Thymus (tissue), 11 donors: ENCODE results near the gene SLC41A1. TPM values are rescaled to one million over a fixed set of nuclear protein-coding genes. Genes with fewer than 3 reads are reported as not detected.
A peak's percentile ranks its signal among the peaks of the same experiment; 100 is the strongest.

ENCODE experiments used
- DNase-seq, 9 donors: peaks; one replicate each; pipeline ENCODE4 v3.0.0-alpha.2; 2013; ENCODE audit warnings: low spot score in 9 of 9, low read depth in 6 of 9, missing footprints in 1 of 9
- H3K27ac ChIP-seq, 2 donors: one replicate each; pipeline ENCODE4 v1.5.1; 2013; ENCODE audit warnings: control low read depth in 1 of 2, low read depth in 1 of 2, low read length in 1 of 2, mild to moderate bottlenecking in 1 of 2, moderate library complexity in 1 of 2
- H3K27me3 ChIP-seq, 2 donors: one replicate each; pipeline ENCODE4 v1.5.1; 2013; ENCODE audit warnings: low read length in 1 of 2; ENCODE audit not compliant: control insufficient read depth in 2 of 2, insufficient read depth in 1 of 2
- H3K36me3 ChIP-seq, 2 donors: one replicate each; pipeline ENCODE4 v1.5.1; 2013; ENCODE audit warnings: low read length in 1 of 2, mild to moderate bottlenecking in 1 of 2, moderate library complexity in 1 of 2; ENCODE audit not compliant: control insufficient read depth in 2 of 2, insufficient read depth in 2 of 2
- H3K4me1 ChIP-seq, 2 donors: one replicate each; pipeline ENCODE4 v1.5.1; 2013; ENCODE audit warnings: low read length in 2 of 2; ENCODE audit not compliant: control insufficient read depth in 2 of 2, insufficient read depth in 2 of 2
- H3K4me3 ChIP-seq, 2 donors: one replicate each; pipeline ENCODE4 v1.5.1; 2013; ENCODE audit warnings: low read length in 2 of 2, control low read depth in 1 of 2, mild to moderate bottlenecking in 1 of 2
- H3K9me3 ChIP-seq, 2 donors: one replicate each; pipeline ENCODE4 v1.5.1; 2013; ENCODE audit warnings: low read length in 1 of 2, mild to moderate bottlenecking in 1 of 2; ENCODE audit not compliant: control insufficient read depth in 2 of 2, insufficient read depth in 1 of 2
- WGBS: extraction: QIAGEN DNeasy Blood & Tissue Kit; methylation state at CpG from one replicate; pipeline ENCODE4 v1.1.7; 2013; 5-methylcytosine and 5-hydroxymethylcytosine counted together
- polyA plus RNA-seq: library from polyadenylated mRNA; stranded (reverse); fragments of 200-250 nt; gene quantifications from one replicate; pipeline ENCODE4 v1.2.3, GENCODE V29; 2013
- total RNA-seq: library from RNA; stranded (reverse); fragments of 120-200 nt; gene quantifications from one replicate; pipeline ENCODE4 v1.2.4, GENCODE V29; 2013
- donor health status: healthy.

Gene SLC41A1
- total and polyA plus RNA-seq, 2 donors, result 3.7 to 7.8 TPM

DNA sequence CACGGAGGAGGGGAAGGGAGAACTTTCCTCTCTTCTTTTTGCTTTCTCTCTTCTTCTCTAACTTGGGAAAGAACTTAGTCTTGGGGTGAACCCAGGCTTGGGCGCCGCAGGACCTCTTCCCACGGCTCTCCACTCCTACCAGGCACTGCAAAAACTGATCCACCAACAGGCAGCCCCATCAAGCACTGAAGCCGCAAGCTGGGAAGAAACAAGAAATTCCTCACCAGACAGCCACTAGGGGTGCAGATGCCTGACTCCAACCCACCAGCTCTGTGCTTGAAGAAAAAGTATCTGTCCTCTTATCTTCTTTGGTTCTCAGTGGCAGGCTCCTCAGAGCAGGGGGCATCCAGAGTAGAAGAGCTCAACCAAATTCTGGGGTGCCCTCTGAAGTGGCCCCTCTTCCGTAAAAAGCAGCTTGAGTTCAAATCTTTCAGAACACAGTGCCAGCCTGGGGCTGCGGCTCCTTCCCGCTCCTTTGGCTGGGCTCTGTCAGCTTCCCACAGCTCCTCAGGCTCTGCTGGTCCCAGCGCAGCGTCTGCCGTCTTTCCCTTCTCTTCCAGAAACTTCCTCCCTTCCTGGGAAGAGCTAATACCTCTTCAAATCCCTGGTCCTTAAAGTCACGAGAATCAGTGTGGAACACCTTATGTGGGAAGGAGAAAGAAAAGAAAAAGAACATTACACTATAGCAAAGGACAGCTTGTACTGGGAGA, 2.4 kb downstream of the SLC41A1 start:
- H3K4me1 ChIP-seq, result peaks cover 3 to 26% of the 10 kb centered on the region in 2 donors
- H3K4me3 ChIP-seq, result no peak overlapping the region
- no peak for DNase-seq

DNA sequence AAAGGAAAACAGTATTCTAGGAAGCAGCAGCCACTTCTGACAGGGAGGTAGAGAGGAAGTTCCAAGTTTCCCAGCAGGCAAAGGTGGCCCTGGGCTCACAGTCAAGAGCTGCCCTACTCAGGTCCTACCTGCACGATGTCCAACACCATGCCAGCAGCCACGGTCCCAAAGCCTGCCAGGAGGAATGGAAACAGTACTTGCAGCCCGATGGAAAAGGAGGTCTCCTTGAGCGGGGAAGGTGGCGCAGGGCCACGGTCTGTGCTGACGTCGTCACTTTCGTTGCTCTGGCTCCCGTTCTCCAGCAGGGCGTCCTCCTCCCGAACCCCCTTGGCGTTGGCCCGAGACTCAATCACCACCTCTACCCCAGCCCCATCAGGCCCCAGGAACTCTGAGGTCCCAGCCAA, 3.1 kb downstream of the SLC41A1 start:
- Histone ChIP-seq H3K4me1 (peaks cover 8 to 31% of the 10 kb centered on the region in 2 donors), H3K27ac (no peak overlapping the region), H3K4me3 (no peak overlapping the region)

More for the DNA sequence above, 2.4 kb downstream of the SLC41A1 start:
- WGBS, result 99% methylated on average over 12 of the region's 12 CpGs
- no peak overlapping the region for H3K27ac ChIP-seq
- H3K9me3 ChIP-seq, result peaks cover 0 to 7% of the 10 kb centered on the region in 2 donors
- H3K36me3 ChIP-seq, result peaks cover 0 to 8% of the 10 kb centered on the region in 2 donors
- peaks cover 6 to 26% of the 10 kb centered on the region in 2 donors for H3K27me3 ChIP-seq

DNA sequence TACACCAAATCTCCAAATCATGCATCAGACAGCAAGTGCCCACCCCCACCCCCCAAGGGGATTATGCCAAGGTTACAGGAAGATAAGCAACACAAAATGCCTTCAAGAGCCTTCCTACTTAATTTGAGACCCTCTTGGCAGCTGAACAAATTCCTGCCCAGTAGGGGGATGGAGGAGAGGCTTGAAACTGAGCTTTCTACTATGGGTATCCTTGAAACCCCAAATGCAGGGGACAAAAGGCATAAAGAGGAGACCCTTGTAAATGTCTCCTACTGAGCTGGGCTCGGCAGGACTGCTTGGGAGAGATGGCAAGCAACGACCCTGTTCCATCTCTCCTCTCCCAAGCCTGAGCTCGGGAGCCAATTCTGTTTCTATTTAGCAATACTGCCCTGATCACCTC, 3.5 kb downstream of the SLC41A1 start:
- H3K9me3 ChIP-seq, result peaks cover 0 to 7% of the 10 kb centered on the region in 2 donors
- H3K27ac ChIP-seq, result no peak overlapping the region
- DNase-seq, result no peak
- H3K36me3 ChIP-seq, result peaks cover 0 to 8% of the 10 kb centered on the region in 2 donors
- WGBS, result 94% methylated on average over 3 of the region's 3 CpGs
- peaks cover 9 to 34% of the 10 kb centered on the region in 2 donors for H3K4me1 ChIP-seq
- no peak overlapping the region for H3K4me3 ChIP-seq
- peaks cover 6 to 22% of the 10 kb centered on the region in 2 donors for H3K27me3 ChIP-seq

More for the DNA sequence above, 3.1 kb downstream of the SLC41A1 start:
- H3K9me3 ChIP-seq, result peaks cover 0 to 7% of the 10 kb centered on the region in 2 donors
- WGBS, result 93% methylated on average over 14 of the region's 14 CpGs
- DNase-seq, result no peak
- peaks cover 6 to 24% of the 10 kb centered on the region in 2 donors for H3K27me3 ChIP-seq
- H3K36me3 ChIP-seq, result peaks cover 0 to 8% of the 10 kb centered on the region in 2 donors

DNA sequence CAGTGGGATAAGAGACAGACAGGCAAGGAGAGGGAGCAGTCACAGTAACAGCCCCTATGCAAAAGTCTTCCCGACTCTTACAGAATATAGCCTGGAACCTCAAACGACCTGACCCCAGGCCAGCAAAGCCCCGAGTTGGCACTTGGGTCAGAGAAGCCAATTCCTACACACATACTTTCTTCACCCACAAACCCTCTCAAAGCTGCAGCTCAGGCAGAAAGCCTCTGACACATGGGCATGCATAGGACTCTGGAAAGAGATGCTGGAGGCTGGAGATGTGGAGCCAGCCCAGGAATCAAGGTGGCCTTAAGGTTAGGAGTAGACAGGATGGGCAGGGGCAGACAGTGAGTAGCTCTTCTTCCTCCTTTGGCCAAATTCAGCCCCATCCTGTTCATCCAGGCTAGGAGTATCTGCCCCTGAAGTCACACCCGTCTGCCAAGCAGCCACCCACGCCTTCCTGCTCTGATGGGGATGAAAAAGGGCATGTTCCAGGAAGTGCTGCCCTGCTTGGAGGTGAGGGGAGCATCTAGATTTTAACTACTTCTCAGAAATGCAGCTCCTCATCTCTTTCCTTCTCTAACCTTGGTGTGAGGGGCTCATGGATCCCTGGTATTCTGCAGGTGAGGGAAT, 7.8 kb downstream of the SLC41A1 start:
- Histone ChIP-seq H3K27me3 (no peaks in the 10 kb centered on the region), H3K9me3 (peaks cover 0 to 3% of the 10 kb centered on the region in 2 donors), H3K4me1 (peaks cover 9 to 17% of the 10 kb centered on the region in 2 donors), H3K27ac (peak overlapping the region in 1 of 2 donors; percentile 69), H3K4me3 (no peak overlapping the region), H3K36me3 (peaks cover 0 to 6% of the 10 kb centered on the region in 2 donors)
- WGBS, result 73% methylated on average over 5 of the region's 5 CpGs
- DNase-seq, result peak in 4 of 9 donors; percentile 16 to 48 (median 24)

GRCh38 chr1:205804605-205805004, 8.4 kb downstream of the SLC41A1 start:
- Histone ChIP-seq H3K4me3 (no peak overlapping the region), H3K27me3 (no peaks in the 10 kb centered on the region), H3K36me3 (peaks cover under 1 to 4% of the 10 kb centered on the region in 2 donors), H3K27ac (no peak overlapping the region), H3K4me1 (peaks cover 9 to 17% of the 10 kb centered on the region in 2 donors), H3K9me3 (no peaks in the 10 kb centered on the region)
- 98% methylated on average over 2 of the region's 2 CpGs for whole genome bisulfite sequencing
- DNase-seq, result no peak

DNA sequence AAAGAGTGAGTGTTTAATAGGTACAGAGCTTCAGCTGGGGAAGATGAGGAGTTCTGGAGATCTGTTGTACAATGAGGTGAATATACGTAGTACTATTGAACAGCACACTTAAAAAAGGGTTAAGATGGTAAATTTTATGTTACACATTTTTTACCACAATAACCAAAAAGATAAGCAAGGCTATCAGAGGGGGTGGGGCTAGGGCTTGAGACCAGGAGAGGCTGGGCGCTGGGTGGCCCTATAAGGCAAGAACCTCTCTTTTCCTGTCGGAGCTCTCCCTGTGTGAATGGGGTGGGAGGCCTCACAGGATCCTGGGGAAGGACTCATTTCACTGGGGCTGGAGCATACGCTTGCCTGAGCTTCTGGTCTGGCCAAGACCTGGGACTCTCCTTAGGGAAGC, 9.0 kb downstream of the SLC41A1 start:
- peaks cover 9 to 17% of the 10 kb centered on the region in 2 donors for H3K4me1 ChIP-seq
- 82% methylated on average over 4 of the region's 4 CpGs for WGBS
- H3K27me3 ChIP-seq, result no peaks in the 10 kb centered on the region
- H3K9me3 ChIP-seq, result no peaks in the 10 kb centered on the region
- H3K36me3 ChIP-seq, result peaks cover 7 to 9% of the 10 kb centered on the region in 2 donors
- no peak overlapping the region for H3K27ac ChIP-seq
- H3K4me3 ChIP-seq, result no peak overlapping the region
- no peak for DNase-seq

- H3K36me3 ChIP-seq, result peaks cover 18% of the 10 kb centered on the region in 2 donors
- WGBS, result 98% methylated on average over 8 of the region's 8 CpGs
- H3K4me3 ChIP-seq, result no peak overlapping the region
- H3K4me1 ChIP-seq, result peaks cover 9 to 17% of the 10 kb centered on the region in 2 donors
- no peak for DNase-seq
- no peak overlapping the region for H3K27ac ChIP-seq
- no peaks in the 10 kb centered on the region for H3K27me3 ChIP-seq
- no peaks in the 10 kb centered on the region for H3K9me3 ChIP-seq
Measured at GRCh38 chr1:205802060-205802459, 10.9 kb downstream of the SLC41A1 start.

GRCh38 chr1:205800981-205801703, 11.9 kb downstream of the SLC41A1 start:
- peaks cover 9 to 13% of the 10 kb centered on the region in 2 donors for H3K4me1 ChIP-seq
- no peak for DNase-seq
- no peaks in the 10 kb centered on the region for H3K27me3 ChIP-seq
- H3K27ac ChIP-seq, result no peak overlapping the region
- WGBS, result 94% methylated on average over 7 of the region's 7 CpGs
- H3K36me3 ChIP-seq, result peaks cover 20% of the 10 kb centered on the region in 2 donors
- H3K9me3 ChIP-seq, result no peaks in the 10 kb centered on the region
- no peak overlapping the region for H3K4me3 ChIP-seq

GRCh38 chr1:205800427-205800826, 12.6 kb downstream of the SLC41A1 start:
- no peaks in the 10 kb centered on the region for H3K9me3 ChIP-seq
- DNase-seq, result no peak
- H3K4me1 ChIP-seq, result peaks cover 5 to 6% of the 10 kb centered on the region in 2 donors
- H3K27me3 ChIP-seq, result no peaks in the 10 kb centered on the region
- 92% methylated on average over 7 of the region's 7 CpGs for WGBS
- H3K36me3 ChIP-seq, result peaks cover 20% of the 10 kb centered on the region in 2 donors
- no peak overlapping the region for H3K4me3 ChIP-seq
- H3K27ac ChIP-seq, result no peak overlapping the region
